SK-N-SH (cell line): ENCODE results near the gene PWWP2B. TPM values are rescaled to one million over a fixed set of nuclear protein-coding genes. Genes with fewer than 3 reads are reported as not detected.

Experiments used
- CTCF ChIA-PET: fragments of 300-600, 350-600 bp; formaldehyde crosslinking; extraction: SDS; loops from one replicate; lab custom pipeline; 2021; lab: Yijun Ruan, JAX
- POLR2A ChIA-PET: fragments of 350-600 bp; sonication (Branson Sonifier 250); formaldehyde crosslinking; extraction: SDS; loops from one replicate; lab custom pipeline; 2020; ENCODE audit warnings: antibody characterized with exemption, inconsistent platforms; lab: Yijun Ruan, JAX
- DNase-seq: peaks from one replicate; pipeline ENCODE4 v3.0.0; 2012
- H2AFZ ChIP-seq: fragments of 200-600 bp; sonication (generic); 2 replicates; pipeline ENCODE4 v1.8.1; 2016; ENCODE audit warnings: antibody characterized with exemption, mild to moderate bottlenecking, low read depth
- H3F3A ChIP-seq: fragments of 200-600 bp; sonication (generic); replicated peaks from 2 replicates; pipeline ENCODE3; 2016; ENCODE audit warnings: antibody characterized with exemption, mild to moderate bottlenecking; ENCODE audit not compliant: insufficient read depth
- H3K27ac ChIP-seq, 2 experiments: fragments of 200-500 bp in 1 of 2; fragments of 200-600 bp in 1 of 2; sonication (Bioruptor generic) in 1 of 2; sonication (generic), shearing (Covaris generic) in 1 of 2; 2 replicates each; pipeline versions ENCODE4 v1.5.1 to v1.6.1; 2014 to 2016; ENCODE audit warnings: low read depth in 2 of 2, inconsistent platforms in 1 of 2, low read length in 1 of 2, mild to moderate bottlenecking in 1 of 2, mixed read lengths in 1 of 2
- H3K27me3 ChIP-seq: fragments of 200-600 bp; sonication (generic), shearing (Covaris generic); 2 replicates; pipeline ENCODE4 v1.6.1; 2016; ENCODE audit warnings: mixed run types; ENCODE audit not compliant: insufficient read depth
- H3K36me3 ChIP-seq, 2 experiments: fragments of 200-500 bp in 1 of 2; fragments of 200-600 bp in 1 of 2; sonication (Bioruptor generic) in 1 of 2; sonication (generic) in 1 of 2; replicated peaks in 1 of 2; 2 replicates each; pipeline versions ENCODE3 to v1.5.1; 2014 to 2016; ENCODE audit warnings: low read length in 1 of 2, mild to moderate bottlenecking in 1 of 2; ENCODE audit not compliant: insufficient read depth in 2 of 2, control insufficient read depth in 1 of 2
- H3K4me1 ChIP-seq, 2 experiments: fragments of 200-500 bp in 1 of 2; fragments of 200-600 bp in 1 of 2; sonication (Bioruptor generic) in 1 of 2; sonication (generic), shearing (Covaris generic) in 1 of 2; 2 replicates each; pipeline versions ENCODE4 v1.5.1 to v1.6.1; 2014 to 2016; ENCODE audit warnings: low read depth in 1 of 2, low read length in 1 of 2, mixed run types in 1 of 2; ENCODE audit not compliant: insufficient read depth in 2 of 2, control insufficient read depth in 1 of 2
- H3K4me2 ChIP-seq: fragments of 200-600 bp; sonication (generic), shearing (Covaris generic); 2 replicates; pipeline ENCODE4 v1.6.1; 2017; ENCODE audit warnings: mixed run types
- H3K4me3 ChIP-seq, 2 experiments: fragments of 200-500 bp in 1 of 2; fragments of 200-600 bp in 1 of 2; sonication (Bioruptor generic) in 1 of 2; sonication (generic), shearing (Covaris generic) in 1 of 2; 2 replicates each; pipeline versions ENCODE4 v1.5.1 to v1.8.1; 2014 to 2016; ENCODE audit warnings: low read depth in 2 of 2, inconsistent platforms in 1 of 2, low read length in 1 of 2, mild to moderate bottlenecking in 1 of 2, mixed read lengths in 1 of 2, moderate library complexity in 1 of 2
- H3K79me2 ChIP-seq: fragments of 200-600 bp; sonication (generic); 2 replicates; pipeline ENCODE4 v1.8.1; 2017; ENCODE audit warnings: mild to moderate bottlenecking; ENCODE audit not compliant: insufficient read depth
- H3K9ac ChIP-seq: fragments of 200-600 bp; sonication (generic); 2 replicates; pipeline ENCODE4 v1.6.1; 2017; ENCODE audit warnings: mixed run types
- H3K9me2 ChIP-seq: fragments of 200-600 bp; sonication (generic); 2 replicates; pipeline ENCODE4 v1.6.1; 2017; ENCODE audit warnings: mixed run types
- H3K9me3 ChIP-seq: fragments of 200-600 bp; sonication (generic); 2 replicates; pipeline ENCODE4 v1.6.1; 2017; ENCODE audit warnings: mixed run types, mild to moderate bottlenecking, moderate library complexity
- H4K20me1 ChIP-seq: fragments of 200-600 bp; sonication (generic); 2 replicates; pipeline ENCODE4 v1.6.1; 2017; ENCODE audit warnings: mild to moderate bottlenecking, mixed run types; ENCODE audit not compliant: insufficient read depth
- CHD2 ChIP-seq: fragments of 150-350 bp; IDR thresholded peaks from 2 replicates; pipeline ENCODE4 v1.6.1; 2018; ENCODE audit warnings: low read length; ENCODE audit not compliant: partially characterized antibody
- CTCF ChIP-seq: fragments of 200-600 bp; sonication (generic); IDR thresholded peaks from 2 replicates; pipeline ENCODE4 v1.6.1; 2017; ENCODE audit warnings: antibody characterized with exemption, mild to moderate bottlenecking, moderate library complexity
- EP300 ChIP-seq, 2 experiments: IDR thresholded peaks; 2 replicates each; pipeline versions ENCODE4 v1.4.0 to v1.6.1; 2012; ENCODE audit warnings: borderline replicate concordance in 1 of 2, low read depth in 1 of 2, low read length in 1 of 2
- FOXM1 ChIP-seq: IDR thresholded peaks from 2 replicates; pipeline ENCODE4 v1.4.0; 2012; ENCODE audit warnings: low read depth, mild to moderate bottlenecking
- IRF3 ChIP-seq: fragments of 150-350 bp; IDR thresholded peaks from 2 replicates; pipeline ENCODE4 v1.6.1; 2016; ENCODE audit warnings: mild to moderate bottlenecking, low read depth, low read length
- MAX ChIP-seq: IDR thresholded peaks from 2 replicates; pipeline ENCODE4 v1.4.0; 2012; ENCODE audit warnings: low read depth
- MEF2A ChIP-seq: IDR thresholded peaks from 2 replicates; pipeline ENCODE4 v1.4.0; 2012; ENCODE audit warnings: low read depth, borderline replicate concordance
- NFIC ChIP-seq: IDR thresholded peaks from 2 replicates; pipeline ENCODE4 v1.4.0; 2012; ENCODE audit warnings: borderline replicate concordance
- POLR2AphosphoS5 ChIP-seq: IDR thresholded peaks from 2 replicates; pipeline ENCODE4 v1.6.1; 2012; ENCODE audit warnings: low read depth, low read length
- RFX5 ChIP-seq: IDR thresholded peaks from 2 replicates; pipeline ENCODE4 v1.6.1; 2012; ENCODE audit warnings: mild to moderate bottlenecking, improper control_type of control experiment, low read length
- SIN3A ChIP-seq: IDR thresholded peaks from 2 replicates; pipeline ENCODE4 v1.6.1; 2012; ENCODE audit warnings: low read depth, mild to moderate bottlenecking, low read length, moderate library complexity, borderline replicate concordance
- TCF12 ChIP-seq: IDR thresholded peaks from 2 replicates; pipeline ENCODE4 v1.4.0; 2012
- USF2 ChIP-seq: fragments of 150-350 bp; IDR thresholded peaks from 2 replicates; pipeline ENCODE4 v1.6.1; 2017; ENCODE audit warnings: antibody characterized with exemption, low read length, low read depth, borderline replicate concordance
- YY1 ChIP-seq: IDR thresholded peaks from 2 replicates; pipeline ENCODE4 v1.4.0; 2012; ENCODE audit warnings: low read depth, mild to moderate bottlenecking
- WGBS: methylation state at CpG from one replicate; pipeline ENCODE4 v1.1.6; 2017; ENCODE audit warnings: low lambda C conversion rate; 5-methylcytosine and 5-hydroxymethylcytosine counted together
- polyA plus RNA-seq, 3 experiments: library from polyadenylated mRNA; depleted of rRNA; stranded (reverse); fragments of >200 nt; gene quantifications; 2 replicates each; pipeline ENCODE4 v1.2.3, GENCODE V29; 2012

Gene PWWP2B
- polyA plus RNA-seq, 1 of the 3 experiments (the other 2 are of a cell fraction): 2.4 TPM

GRCh38 chr10:132356621-132357195 is 40.3 kb upstream of the PWWP2B start:
- H3K36me3 ChIP-seq: peaks cover 0 to 16% of the 10 kb centered on the region in 2 experiments
- ChIA-PET POLR2A (no interaction called here), CTCF (interaction anchor here (0.9 to 4.3 kb wide), 3 partner anchors 26 to 143 kb away, joined by 3 to 41 read pairs (median 3); no protein-coding TSS in a partner anchor)
- no peak overlapping the region for H3K27ac ChIP-seq
- no peak for TF ChIP-seq CTCF
- no peak for TF ChIP-seq SIN3A
- no peak for TF ChIP-seq CHD2
- TF ChIP-seq NFIC: no peak
- TF ChIP-seq RFX5: no peak
- no peak for TF ChIP-seq TCF12
- no peak for TF ChIP-seq YY1
- TF ChIP-seq POLR2AphosphoS5: no peak
- TF ChIP-seq MEF2A: no peak
- TF ChIP-seq EP300 (IDR thresholded peaks at IDR 0.05; ENCODE audit: borderline replicate concordance in 1 of 2, low read depth in 1 of 2, low read length in 1 of 2): no peak
- TF ChIP-seq MAX: no peak
- TF ChIP-seq IRF3: no peak
- TF ChIP-seq FOXM1: no peak
- TF ChIP-seq USF2: no peak
- no peak for DNase-seq
- 84% methylated on average over 3 of the region's 12 CpGs for WGBS
- no peak overlapping the region for H3K9ac ChIP-seq
- no peaks in the 10 kb centered on the region for H3K4me1 ChIP-seq
- no peaks in the 10 kb centered on the region for H3F3A ChIP-seq
- no peaks in the 10 kb centered on the region for H3K79me2 ChIP-seq
- no peak overlapping the region for H3K4me3 ChIP-seq
- no peaks in the 10 kb centered on the region for H3K9me3 ChIP-seq
- no peak overlapping the region for H2AFZ ChIP-seq
- H4K20me1 ChIP-seq: peaks cover 5% of the 10 kb centered on the region; the same call in 1 of the 2 replicates
- no peak overlapping the region for H3K4me2 ChIP-seq
- no peaks in the 10 kb centered on the region for H3K9me2 ChIP-seq
- H3K27me3 ChIP-seq: no peaks in the 10 kb centered on the region
